HL-60 (cell line): Measurements from ENCODE around the gene BTG1.

ENCODE experiments used
- GABPA ChIP-seq: IDR thresholded peaks from 2 replicates; pipeline ENCODE4 v1.6.1; 2012; ENCODE audit warnings: low read depth
- POLR2AphosphoS5 ChIP-seq: IDR thresholded peaks from 2 replicates; pipeline ENCODE4 v1.6.1; 2012; ENCODE audit warnings: low read depth
- REST ChIP-seq: IDR thresholded peaks from 2 replicates; pipeline ENCODE4 v1.6.1; 2012; ENCODE audit warnings: low read depth; ENCODE audit not compliant: insufficient replicate concordance
- SPI1 ChIP-seq: IDR thresholded peaks from 2 replicates; pipeline ENCODE4 v1.6.1; 2012; ENCODE audit warnings: low read depth, mild to moderate bottlenecking, borderline replicate concordance
- TF ChIP-seq, protein P1 (sequence below): IDR thresholded peaks from one replicate; pipeline ENCODE4 v1.5.1; 2011; ENCODE audit warnings: low read length, control low read depth, inconsistent platforms; ENCODE audit not compliant: insufficient read depth

- TF ChIP-seq, protein P1, sequence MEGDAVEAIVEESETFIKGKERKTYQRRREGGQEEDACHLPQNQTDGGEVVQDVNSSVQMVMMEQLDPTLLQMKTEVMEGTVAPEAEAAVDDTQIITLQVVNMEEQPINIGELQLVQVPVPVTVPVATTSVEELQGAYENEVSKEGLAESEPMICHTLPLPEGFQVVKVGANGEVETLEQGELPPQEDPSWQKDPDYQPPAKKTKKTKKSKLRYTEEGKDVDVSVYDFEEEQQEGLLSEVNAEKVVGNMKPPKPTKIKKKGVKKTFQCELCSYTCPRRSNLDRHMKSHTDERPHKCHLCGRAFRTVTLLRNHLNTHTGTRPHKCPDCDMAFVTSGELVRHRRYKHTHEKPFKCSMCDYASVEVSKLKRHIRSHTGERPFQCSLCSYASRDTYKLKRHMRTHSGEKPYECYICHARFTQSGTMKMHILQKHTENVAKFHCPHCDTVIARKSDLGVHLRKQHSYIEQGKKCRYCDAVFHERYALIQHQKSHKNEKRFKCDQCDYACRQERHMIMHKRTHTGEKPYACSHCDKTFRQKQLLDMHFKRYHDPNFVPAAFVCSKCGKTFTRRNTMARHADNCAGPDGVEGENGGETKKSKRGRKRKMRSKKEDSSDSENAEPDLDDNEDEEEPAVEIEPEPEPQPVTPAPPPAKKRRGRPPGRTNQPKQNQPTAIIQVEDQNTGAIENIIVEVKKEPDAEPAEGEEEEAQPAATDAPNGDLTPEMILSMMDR, result no peak
- no peak for TF ChIP-seq POLR2AphosphoS5
- TF ChIP-seq REST, result no peak
- TF ChIP-seq GABPA, result no peak
- TF ChIP-seq SPI1, result no peak
Measured at GRCh38 chr12:92124689-92125029, 21.0 kb downstream of the BTG1 start.
